Measurements from ENCODE around the gene FAM124A.

The FAM124A gene

DNA sequence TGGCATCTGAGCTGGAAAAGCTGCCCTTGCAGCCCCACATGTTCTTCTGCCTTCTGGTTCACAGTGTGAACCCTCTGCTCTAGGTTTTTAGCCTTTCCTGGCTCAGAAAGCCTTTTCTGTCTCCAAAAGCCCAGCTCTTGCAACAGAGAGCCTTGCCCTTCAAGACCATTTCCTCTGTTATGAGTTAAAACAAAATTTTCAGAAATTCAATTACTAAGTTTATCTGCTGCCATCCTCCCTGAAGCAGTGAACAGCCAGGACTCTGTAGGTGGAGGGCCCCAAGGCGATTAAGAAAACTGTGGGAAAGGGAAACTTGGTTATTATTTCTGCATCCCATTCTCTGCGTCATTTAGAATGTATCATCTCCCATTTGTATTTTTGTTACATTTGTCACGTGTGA lies 18.8 kb downstream of the FAM124A start:
- TF ChIP-seq GATA2 (IDR thresholded peaks at IDR 0.05; ENCODE audit: low read depth, low read length) (no peak), GATA3 (IDR thresholded peaks at IDR 0.05; ENCODE audit: low read depth, low read length) (no peak)

DNA sequence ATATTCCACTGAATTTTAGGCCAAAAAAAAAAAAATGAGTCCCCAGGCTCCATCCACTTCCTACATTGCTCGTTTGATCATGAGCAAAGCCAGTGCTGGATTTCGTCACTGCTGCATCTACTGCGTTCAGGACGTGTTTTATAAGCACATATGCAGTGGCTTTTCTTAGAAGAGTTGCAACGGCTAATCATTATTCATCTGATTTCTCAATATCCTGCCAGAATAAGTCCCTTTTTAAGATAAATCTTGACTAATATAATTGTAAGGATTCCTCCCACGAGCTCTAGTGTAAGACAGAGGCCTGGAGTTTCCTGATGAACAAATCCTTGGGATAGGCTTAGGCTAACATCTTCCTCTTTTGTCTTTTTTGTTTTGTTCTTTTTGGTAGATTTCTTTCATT lies 19.5 kb downstream of the FAM124A start:
- no peak for TF ChIP-seq GATA3 (IDR thresholded peaks at IDR 0.05; ENCODE audit: low read depth, low read length)

DNA sequence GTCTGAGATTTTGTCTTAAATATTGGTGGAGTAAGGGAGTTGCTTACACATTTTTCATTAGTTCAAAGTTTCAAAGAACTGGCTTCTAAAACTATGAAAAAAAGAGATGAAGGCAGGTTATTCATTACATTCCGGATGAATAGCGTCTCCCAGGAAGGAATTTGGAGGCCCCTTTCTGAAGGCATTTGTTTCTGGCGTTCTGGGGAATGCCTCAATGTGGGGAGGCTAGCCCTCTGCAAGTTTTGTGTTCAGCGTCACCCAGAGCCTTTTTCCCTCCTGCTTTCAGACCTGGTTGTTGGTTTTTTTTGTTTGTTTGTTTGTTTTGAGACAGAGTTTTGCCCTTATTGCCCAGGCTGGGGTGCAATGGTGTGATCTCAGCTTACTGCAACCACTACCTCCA lies 21.0 kb downstream of the FAM124A start:
- no peak for TF ChIP-seq GATA3 (IDR thresholded peaks at IDR 0.05; ENCODE audit: low read depth, low read length)
- TF ChIP-seq GATA2 (IDR thresholded peaks at IDR 0.05; ENCODE audit: low read depth, low read length) = no peak

DNA sequence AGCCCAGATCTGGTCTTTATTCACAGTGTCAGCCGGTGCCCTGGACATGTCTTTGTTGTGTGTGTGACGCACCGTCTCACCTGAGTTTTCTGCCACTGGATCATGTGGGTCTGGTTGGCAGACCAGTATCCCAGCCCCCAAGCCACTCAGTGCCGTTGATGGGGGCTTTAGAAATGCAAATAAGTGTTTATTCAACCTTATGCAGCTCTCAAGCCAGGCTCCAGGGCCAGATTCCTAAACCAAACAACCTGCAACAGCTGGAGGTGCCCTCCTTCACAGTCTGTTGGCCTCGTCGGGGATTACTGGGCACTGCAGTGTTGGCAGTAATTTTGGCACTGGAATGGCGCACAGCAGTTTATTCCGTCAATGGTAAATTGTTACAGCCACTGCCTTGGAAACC lies 21.6 kb downstream of the FAM124A start:
- TF ChIP-seq GATA3 (IDR thresholded peaks at IDR 0.05; ENCODE audit: low read depth, low read length) = no peak

DNA sequence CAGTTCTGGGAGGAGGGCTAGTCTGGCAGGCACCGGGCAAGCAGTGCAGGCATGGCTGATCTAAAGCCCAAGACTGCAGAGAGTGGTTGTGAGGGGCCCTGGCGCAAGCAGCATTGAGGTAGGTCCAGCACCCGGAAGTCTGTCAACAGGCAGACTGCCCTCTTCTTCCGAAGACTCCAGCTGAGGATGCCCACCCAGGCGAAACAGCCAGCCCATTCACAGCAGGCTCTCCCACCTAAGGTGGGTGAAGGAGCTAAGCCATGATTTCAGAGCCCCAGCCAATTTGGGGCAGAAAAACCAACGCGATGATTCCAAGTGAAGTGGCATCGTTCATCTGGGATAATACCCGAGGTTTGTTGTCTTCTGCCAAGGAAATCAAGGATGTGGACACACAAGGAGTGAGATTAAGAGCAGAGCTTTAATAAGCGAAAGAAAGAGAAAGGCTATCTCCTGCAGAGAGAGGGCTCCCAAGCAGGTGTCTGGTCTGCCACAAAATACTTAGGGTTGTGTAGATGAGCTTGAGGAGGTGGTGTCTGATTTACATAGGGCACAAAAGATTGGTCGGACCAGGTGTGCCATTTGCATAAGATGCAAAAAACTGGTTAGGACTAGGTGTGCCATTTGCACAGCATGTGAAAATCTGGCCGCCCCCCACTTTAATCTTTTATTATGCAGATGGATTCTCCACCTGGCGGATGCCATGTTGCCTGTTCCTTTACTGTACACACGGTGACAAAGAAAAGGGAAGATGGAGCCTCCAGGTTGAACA lies 22.6 kb downstream of the FAM124A start:
- TF ChIP-seq GATA2 (IDR thresholded peaks at IDR 0.05; ENCODE audit: low read depth, low read length) (no peak), GATA3 (IDR thresholded peaks at IDR 0.05; ENCODE audit: low read depth, low read length) (no peak)

DNA sequence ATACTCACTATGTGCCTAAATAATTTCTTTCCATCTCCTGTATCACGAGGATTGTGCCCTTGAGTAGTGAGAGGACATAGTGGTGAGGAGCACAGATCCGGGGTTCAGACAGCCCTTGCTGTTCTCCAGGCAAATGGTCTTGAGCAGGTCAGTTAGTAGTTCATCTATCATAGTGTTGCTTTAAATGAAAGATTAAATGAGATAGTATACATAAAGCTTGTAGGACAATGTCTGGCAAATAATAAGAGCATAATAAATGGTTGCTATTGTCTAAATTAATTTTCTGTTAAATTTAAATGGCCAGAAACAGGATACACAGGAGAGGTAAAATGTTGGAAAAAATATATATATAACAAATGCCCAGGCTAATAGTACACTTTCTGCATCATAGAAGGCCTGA lies 23.4 kb downstream of the FAM124A start:
- TF ChIP-seq GATA3 (IDR thresholded peaks at IDR 0.05; ENCODE audit: low read depth, low read length) = no peak
- TF ChIP-seq GATA2 (IDR thresholded peaks at IDR 0.05; ENCODE audit: low read depth, low read length) = no peak

DNA sequence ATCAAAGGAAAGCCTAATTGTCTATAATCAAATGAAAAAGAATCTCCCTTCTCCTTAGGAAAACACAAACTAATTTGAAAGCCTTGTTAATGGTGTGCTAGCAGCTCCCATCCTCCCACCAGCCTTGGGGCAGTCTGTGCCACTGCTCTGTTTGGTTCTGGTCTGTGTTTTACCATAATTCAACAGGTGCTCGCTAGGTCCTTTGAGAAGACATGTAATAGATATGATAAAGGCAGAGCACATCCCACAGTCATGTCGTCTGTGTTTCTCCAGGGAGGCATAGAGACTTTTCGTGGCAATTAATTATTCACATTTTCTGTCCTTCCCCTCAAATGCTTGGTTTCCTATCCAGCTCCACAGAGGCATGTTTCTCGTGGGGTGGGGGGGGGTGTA lies 23.8 kb downstream of the FAM124A start:
- TF ChIP-seq GATA2 (IDR thresholded peaks at IDR 0.05; ENCODE audit: low read depth, low read length) (peak; percentile 71), GATA3 (IDR thresholded peaks at IDR 0.05; ENCODE audit: low read depth, low read length) (no peak)

DNA sequence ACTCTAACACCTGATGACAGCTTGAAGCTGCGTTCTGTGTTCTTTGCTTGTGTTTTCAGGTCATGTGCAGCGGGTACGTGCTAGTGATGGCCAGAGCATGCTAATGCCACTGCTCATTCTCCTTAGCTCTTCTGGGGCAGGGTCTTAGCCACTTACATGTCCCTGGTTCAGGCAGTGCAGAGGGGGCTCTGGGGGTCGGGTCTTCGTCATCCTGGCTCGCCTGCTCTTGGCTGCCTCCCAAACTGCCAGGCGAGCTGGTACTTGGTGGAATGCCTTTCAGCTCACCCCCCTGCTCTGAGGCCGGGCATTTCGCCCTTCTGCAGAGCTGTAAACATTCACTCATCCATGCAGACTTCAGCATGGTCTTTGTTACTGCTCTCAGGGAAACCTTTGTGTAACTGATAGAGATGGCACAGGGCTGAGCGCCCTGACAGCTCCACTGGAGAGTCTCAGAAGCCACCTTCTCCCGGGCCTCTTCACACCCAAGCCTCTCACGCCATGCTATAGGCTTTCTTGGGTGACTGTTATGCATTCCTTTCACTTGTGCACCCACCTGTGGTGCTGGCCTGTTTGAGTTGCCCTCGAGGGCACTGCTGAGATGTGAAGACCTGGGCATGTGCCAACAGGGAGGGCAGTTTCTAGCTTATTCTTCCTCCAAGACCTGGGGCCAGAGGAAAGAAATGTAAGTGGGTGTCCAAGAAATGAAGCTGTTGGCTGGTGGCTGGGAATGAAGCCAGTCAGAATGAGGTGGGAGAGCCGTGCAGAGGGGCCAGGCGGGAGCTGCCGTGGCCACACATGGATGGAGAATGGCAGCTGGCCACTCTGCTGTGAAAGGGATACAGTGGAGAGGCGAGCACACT lies 24.4 kb downstream of the FAM124A start:
- no peak for TF ChIP-seq GATA2 (IDR thresholded peaks at IDR 0.05; ENCODE audit: low read depth, low read length)
- no peak for TF ChIP-seq GATA3 (IDR thresholded peaks at IDR 0.05; ENCODE audit: low read depth, low read length)

DNA sequence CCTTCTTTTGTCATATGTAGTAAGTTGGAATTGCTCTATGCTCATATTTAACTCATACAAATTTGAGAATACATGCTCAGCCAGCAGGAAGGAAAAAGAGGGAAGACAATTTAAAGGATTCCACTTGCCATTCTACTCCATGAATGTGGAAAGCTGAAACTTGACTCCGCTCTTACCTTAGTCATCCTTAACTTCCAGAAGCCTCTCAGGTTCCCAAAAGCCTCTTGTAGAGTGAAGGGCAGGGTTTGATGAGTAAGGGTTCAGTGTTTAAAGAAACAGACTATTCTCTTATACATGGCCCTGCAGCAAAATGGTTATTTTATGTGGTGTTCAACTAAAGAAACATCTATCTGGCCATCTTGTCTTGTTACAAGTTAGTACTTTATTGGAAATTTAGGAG lies 27.1 kb downstream of the FAM124A start:
- TF ChIP-seq GATA3 (IDR thresholded peaks at IDR 0.05; ENCODE audit: low read depth, low read length) (no peak), GATA2 (IDR thresholded peaks at IDR 0.05; ENCODE audit: low read depth, low read length) (no peak)

DNA sequence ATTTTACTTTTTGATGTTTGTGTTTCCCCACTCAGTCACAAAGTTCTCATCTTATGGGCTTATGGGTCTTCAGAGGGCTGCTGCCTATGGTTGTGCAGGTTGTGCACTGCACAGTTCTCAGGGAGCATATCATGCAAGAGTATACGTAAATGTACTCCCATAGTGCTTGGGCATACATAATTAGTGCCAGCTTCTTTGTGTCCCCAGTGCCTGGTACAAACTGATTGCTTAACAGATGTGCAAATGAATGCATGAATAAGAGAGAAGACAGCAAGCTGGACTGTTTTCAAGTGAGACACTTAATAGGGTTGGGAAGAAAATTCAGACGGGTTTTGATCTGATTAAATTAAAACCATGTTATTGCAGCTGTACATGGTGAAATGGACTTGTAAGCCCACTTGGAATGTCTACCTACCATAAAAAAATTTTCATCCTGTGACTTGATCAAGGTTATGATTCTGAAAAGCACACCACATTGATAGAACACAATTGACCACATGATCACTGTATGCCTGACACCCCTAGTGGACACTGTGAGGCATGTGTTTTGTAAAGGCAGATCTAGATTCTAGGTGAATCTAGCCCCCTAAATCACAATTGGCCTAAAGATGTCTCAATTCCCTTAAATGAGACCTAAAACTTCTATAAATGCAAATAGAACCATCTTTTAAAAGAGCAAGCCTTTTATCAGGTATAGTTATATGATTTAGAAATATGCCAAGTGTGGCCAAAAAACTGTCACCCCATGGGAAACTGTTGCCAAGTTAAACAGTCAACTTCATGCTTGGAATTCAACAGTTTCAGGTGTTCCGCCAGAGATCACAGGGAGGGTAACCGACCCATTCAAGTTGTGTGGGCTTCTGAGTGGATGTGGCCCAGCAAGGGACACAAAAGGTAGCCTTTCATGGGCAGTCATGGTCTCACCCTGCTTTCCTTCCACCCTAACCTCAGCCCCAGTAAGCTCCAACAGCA lies 27.9 kb downstream of the FAM124A start:
- no peak for TF ChIP-seq GATA2 (IDR thresholded peaks at IDR 0.05; ENCODE audit: low read depth, low read length)
- no peak for TF ChIP-seq GATA3 (IDR thresholded peaks at IDR 0.05; ENCODE audit: low read depth, low read length)

DNA sequence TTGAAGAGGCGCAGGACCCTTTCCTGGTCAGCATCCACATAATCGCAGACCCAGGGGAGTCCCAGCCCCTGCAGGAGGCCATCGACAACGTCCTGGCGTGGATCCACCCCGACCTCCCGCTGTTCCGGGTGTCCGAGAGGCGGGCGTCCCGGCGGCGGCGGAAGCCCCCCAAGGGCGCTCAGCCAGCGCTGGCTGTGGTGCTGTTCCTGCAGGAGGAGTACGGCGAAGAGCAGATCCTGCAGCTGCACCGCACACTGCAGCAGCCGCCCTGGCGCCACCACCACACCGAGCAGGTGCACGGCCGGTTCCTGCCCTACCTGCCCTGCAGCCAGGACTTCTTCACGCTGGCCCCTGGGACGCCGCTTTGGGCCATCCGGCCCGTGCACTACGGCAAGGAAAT lies 29.3 kb downstream of the FAM124A start:
- no peak for TF ChIP-seq GATA2 (IDR thresholded peaks at IDR 0.05; ENCODE audit: low read depth, low read length)
- no peak for TF ChIP-seq GATA3 (IDR thresholded peaks at IDR 0.05; ENCODE audit: low read depth, low read length)

DNA sequence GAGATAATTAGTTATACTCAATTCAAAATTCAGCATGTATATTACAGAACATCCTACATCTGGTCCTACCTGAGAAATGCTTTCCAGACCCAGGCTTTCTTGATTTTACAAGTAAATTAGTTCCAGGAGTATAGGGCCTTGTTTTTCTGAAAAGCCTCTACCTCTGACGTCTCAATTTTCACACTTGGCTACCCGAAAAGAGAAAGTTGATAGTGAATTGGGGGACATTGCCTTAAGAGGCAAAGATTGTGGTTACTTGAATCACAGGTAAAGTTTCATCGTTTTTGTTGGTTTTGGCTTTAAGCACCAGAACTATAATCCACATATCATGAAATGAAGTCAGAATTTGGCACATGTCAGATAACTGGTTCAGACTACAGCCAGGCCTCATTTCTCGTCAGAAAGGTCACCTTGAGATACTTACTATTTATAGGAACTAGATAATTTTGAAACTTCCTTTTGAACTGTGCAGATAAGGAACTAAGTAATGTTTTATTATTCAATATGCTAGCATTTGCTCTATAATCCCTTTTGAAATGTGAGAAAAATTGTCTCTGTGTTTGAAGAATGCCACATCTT lies 30.8 kb downstream of the FAM124A start:
- TF ChIP-seq GATA3 (IDR thresholded peaks at IDR 0.05; ENCODE audit: low read depth, low read length) = no peak
- no peak for TF ChIP-seq GATA2 (IDR thresholded peaks at IDR 0.05; ENCODE audit: low read depth, low read length)

DNA sequence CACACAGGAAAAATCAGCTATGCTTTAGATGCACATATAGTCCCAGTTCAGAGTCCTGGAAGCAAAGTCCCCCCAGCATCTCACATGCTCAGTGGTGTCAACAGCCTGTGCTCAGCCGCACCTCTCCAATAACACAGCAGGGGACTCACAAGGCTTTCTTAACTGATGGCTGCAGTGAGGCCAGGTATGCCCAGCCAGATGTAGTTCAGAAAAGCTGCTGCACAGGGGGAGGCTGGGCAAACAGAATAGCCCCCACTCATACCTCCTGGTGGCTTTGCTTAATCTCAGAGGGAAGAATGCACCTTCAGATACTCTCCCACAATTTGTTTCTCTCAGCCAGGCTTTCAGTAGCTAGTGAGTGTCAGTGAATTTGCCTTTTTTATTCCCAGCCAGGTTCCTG lies 33.4 kb downstream of the FAM124A start:
- TF ChIP-seq GATA3 (IDR thresholded peaks at IDR 0.05; ENCODE audit: low read depth, low read length) (no peak), GATA2 (IDR thresholded peaks at IDR 0.05; ENCODE audit: low read depth, low read length) (no peak)

DNA sequence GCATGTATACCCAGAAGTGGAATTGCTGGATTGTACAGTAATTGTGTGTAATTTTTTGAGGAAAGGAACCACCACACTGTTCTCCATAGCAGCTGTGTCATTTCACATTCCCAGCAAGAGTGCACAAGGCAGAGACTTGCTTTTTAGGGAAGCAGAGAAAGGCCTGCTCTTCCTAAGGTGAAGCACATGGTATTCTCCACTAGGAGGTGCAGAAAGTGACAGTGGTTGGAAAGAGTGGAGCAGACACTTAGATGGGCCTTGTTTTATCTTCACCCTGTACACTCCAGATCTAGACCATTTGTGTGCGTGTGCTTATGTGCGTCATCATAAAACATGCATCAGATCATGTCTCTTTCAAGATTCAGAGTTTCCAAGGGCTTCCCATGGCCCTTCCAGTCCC lies 35.0 kb downstream of the FAM124A start:
- TF ChIP-seq GATA2 (IDR thresholded peaks at IDR 0.05; ENCODE audit: low read depth, low read length) = no peak
- no peak for TF ChIP-seq GATA3 (IDR thresholded peaks at IDR 0.05; ENCODE audit: low read depth, low read length)

Data from SH-SY5Y (cell line).